Keratinocyte (primary cell): Measurements from ENCODE around the gene RANBP2. TPM values are rescaled to one million over a fixed set of nuclear protein-coding genes. Genes with fewer than 3 reads are reported as not detected.
"Not testable (repeated sequence)": the region's sequence is repeated elsewhere in the genome, so short reads cannot be mapped to it uniquely, and the experiment has no call there.

Experiments
- DNase-seq: peaks from one replicate; pipeline ENCODE4 v3.0.0-alpha.2; 2011; ENCODE audit warnings: low read depth, missing footprints, low spot score
- FAIRE-seq: peaks from 2 replicates; lab custom pipeline; 2011; peaks lifted over from hg19 to GRCh38; lab: Jason Lieb, UNC
- H2AFZ ChIP-seq: 2 replicates; pipeline ENCODE4 v1.6.0; 2012; ENCODE audit warnings: low read length, control low read depth, inconsistent platforms; ENCODE audit not compliant: control insufficient read depth
- H3K27ac ChIP-seq: 2 replicates; pipeline ENCODE4 v1.5.1; 2011; ENCODE audit warnings: low read length; ENCODE audit not compliant: control insufficient read depth, insufficient read depth
- H3K27me3 ChIP-seq: 3 replicates; pipeline ENCODE4 v1.6.0; 2011; ENCODE audit warnings: low read length; ENCODE audit not compliant: control insufficient read depth, insufficient read depth; ENCODE audit errors: extremely low read depth
- H3K36me3 ChIP-seq, 2 experiments: 2 replicates in 1 of 2; 3 replicates in 1 of 2; pipeline ENCODE4 v1.5.1; 2011; ENCODE audit warnings: low read length in 2 of 2, mild to moderate bottlenecking in 1 of 2; ENCODE audit not compliant: control insufficient read depth in 2 of 2, insufficient read depth in 2 of 2; ENCODE audit errors: extremely low read depth in 1 of 2
- H3K4me1 ChIP-seq: 3 replicates; pipeline ENCODE4 v1.5.1; 2011; ENCODE audit warnings: low read length; ENCODE audit not compliant: control insufficient read depth, insufficient read depth; ENCODE audit errors: extremely low read depth
- H3K4me2 ChIP-seq: 3 replicates; pipeline ENCODE4 v1.6.0; 2011; ENCODE audit warnings: low read depth, low read length; ENCODE audit not compliant: control insufficient read depth, insufficient read depth; ENCODE audit errors: extremely low read depth
- H3K4me3 ChIP-seq, 3 experiments: fragments of 200-600 bp in 1 of 3; sonication (generic) in 1 of 3; 2 replicates in 2 of 3; 3 replicates in 1 of 3; pipeline ENCODE4 v1.5.1; 2011 to 2016; ENCODE audit warnings: low read length in 3 of 3, mild to moderate bottlenecking in 3 of 3, control low read depth in 2 of 3, inconsistent platforms in 1 of 3, low read depth in 1 of 3, mixed read lengths in 1 of 3, mixed run types in 1 of 3, moderate library complexity in 1 of 3; ENCODE audit not compliant: control insufficient read depth in 2 of 3, insufficient read depth in 2 of 3; ENCODE audit errors: extremely low read depth in 1 of 3
- H3K79me2 ChIP-seq: 2 replicates; pipeline ENCODE4 v1.6.0; 2012; ENCODE audit warnings: low read length; ENCODE audit not compliant: control insufficient read depth, insufficient read depth
- H3K9ac ChIP-seq: 3 replicates; pipeline ENCODE4 v1.6.0; 2011; ENCODE audit warnings: low read length; ENCODE audit not compliant: control insufficient read depth, insufficient read depth; ENCODE audit errors: extremely low read depth
- H3K9me1 ChIP-seq: 3 replicates; pipeline ENCODE4 v1.6.0; 2011; ENCODE audit warnings: low read length; ENCODE audit not compliant: control insufficient read depth, insufficient read depth; ENCODE audit errors: extremely low read depth
- H3K9me3 ChIP-seq: 2 replicates; pipeline ENCODE4 v1.5.1; 2012; ENCODE audit warnings: low read depth, low read length; ENCODE audit not compliant: control insufficient read depth
- H4K20me1 ChIP-seq: 3 replicates; pipeline ENCODE4 v1.6.0; 2011; ENCODE audit warnings: low read length; ENCODE audit not compliant: control insufficient read depth, insufficient read depth; ENCODE audit errors: extremely low read depth
- dilution Hi-C: fragments of 300-500 bp; cut with MboI; formaldehyde crosslinking; loops from one replicate; pipeline ENCODE4 v1.7.0; 2020; ENCODE audit warnings: low sequenced_read_pairs; ENCODE audit not compliant: extremely low pct_ligation_motif_present
- polyA plus RNA-seq, 5 experiments: library from polyadenylated mRNA; depleted of rRNA in 3 of 5; stranded (reverse) in 3 of 5; stranded (forward) in 1 of 5; unstranded in 1 of 5; fragments of >200 nt; gene quantifications; 1 replicate in 1 of 5; 2 replicates in 3 of 5; 3 replicates in 1 of 5; pipeline versions ENCODE4 v1.2.1 to v1.2.3, GENCODE V29; 2011 to 2012; ENCODE audit warnings: missing spikeins in 2 of 5, low read depth in 1 of 5, low replicate concordance in 1 of 5

The RANBP2 gene
- polyA plus RNA-seq, 1 donor (not counting 4 experiments of a cell fraction or from before 2014, with no cell fraction given), result 27.4 TPM

DNA sequence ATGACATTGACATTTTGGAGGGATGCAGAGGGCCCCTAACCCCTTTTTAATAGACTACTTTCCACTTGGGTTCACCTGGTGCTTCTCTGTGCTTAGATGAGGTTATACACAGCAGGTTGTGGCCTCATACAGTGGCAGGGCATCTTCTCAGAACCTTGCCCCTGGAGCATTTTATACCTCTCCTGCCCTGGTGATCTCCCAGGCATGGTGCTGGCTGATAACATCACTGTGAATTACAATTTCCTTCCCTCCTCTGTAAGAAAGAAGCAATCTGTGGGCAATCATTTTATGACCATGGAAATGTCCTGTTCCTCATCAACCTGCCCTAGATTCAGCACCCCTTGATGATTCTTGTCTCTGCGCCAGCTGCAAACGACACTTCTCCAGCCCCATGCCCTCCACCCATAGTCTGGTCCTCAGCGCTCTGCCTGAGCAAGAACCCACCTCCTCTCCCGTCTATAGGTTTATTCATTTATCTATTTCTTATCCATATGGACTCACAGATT lies 42.0 kb upstream of the RANBP2 start:
- H4K20me1 ChIP-seq, H3K36me3 ChIP-seq, H3K4me2 ChIP-seq, H3K4me1 ChIP-seq, DNase-seq, H3K9ac ChIP-seq, H3K9me1 ChIP-seq, H3K9me3 ChIP-seq, H3K79me2 ChIP-seq, FAIRE-seq, H3K27me3 ChIP-seq, dilution Hi-C loops, H3K4me3 ChIP-seq, H2AFZ ChIP-seq, H3K27ac ChIP-seq: not testable (repeated sequence)

DNA sequence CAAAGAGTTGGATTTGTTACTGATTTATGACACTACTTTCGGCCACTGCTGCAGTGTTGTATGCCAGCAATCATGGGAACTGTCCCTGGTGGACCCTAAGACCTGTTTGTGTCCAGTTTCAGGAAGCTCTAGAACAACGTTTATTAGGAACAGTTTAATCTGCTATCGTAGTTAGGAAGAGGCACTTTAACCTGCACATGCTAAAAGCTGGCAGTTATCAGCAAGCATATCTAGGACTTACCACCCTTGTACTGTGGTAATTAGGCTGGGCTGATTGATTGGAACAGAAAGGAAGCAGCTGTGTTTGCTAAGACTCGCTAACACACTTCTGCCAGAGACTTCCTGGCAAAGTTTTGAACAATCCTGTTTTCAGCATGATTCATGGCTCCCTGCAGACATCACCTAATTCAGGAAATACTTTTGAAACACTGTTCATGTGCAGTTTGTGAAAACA lies 41.1 kb upstream of the RANBP2 start:
- H3K79me2 ChIP-seq, H3K36me3 ChIP-seq, H3K4me3 ChIP-seq, H3K27ac ChIP-seq, H2AFZ ChIP-seq, H3K4me2 ChIP-seq, H4K20me1 ChIP-seq, H3K9me1 ChIP-seq, dilution Hi-C loops, H3K27me3 ChIP-seq, FAIRE-seq, DNase-seq, H3K9ac ChIP-seq, H3K4me1 ChIP-seq, H3K9me3 ChIP-seq: not testable (repeated sequence)

DNA sequence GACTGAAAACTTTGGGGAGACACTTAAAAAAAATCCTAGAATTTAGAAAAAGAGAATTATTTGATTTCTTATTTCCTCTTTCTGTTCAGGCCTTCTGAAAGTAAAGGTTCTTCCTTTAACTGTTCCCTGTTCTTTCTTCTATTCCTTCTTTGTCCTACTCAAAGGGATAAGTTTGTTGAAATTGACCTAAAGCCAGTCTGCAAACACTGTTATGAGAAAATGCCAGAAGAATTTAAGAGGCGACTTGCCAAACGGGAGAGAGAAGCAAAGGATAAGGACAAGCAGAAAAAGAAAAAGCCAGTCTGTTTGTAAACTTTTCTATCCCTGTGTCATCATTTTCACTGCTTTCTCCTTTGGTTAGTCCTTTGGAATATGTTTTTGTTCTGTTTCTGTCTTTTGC lies 38.5 kb upstream of the RANBP2 start:
- FAIRE-seq, H3K4me3 ChIP-seq, H3K4me1 ChIP-seq, H4K20me1 ChIP-seq, H2AFZ ChIP-seq, H3K4me2 ChIP-seq, DNase-seq, H3K9ac ChIP-seq, H3K9me3 ChIP-seq, H3K27me3 ChIP-seq, H3K27ac ChIP-seq, dilution Hi-C loops, H3K36me3 ChIP-seq, H3K9me1 ChIP-seq, H3K79me2 ChIP-seq: not testable (repeated sequence)

DNA sequence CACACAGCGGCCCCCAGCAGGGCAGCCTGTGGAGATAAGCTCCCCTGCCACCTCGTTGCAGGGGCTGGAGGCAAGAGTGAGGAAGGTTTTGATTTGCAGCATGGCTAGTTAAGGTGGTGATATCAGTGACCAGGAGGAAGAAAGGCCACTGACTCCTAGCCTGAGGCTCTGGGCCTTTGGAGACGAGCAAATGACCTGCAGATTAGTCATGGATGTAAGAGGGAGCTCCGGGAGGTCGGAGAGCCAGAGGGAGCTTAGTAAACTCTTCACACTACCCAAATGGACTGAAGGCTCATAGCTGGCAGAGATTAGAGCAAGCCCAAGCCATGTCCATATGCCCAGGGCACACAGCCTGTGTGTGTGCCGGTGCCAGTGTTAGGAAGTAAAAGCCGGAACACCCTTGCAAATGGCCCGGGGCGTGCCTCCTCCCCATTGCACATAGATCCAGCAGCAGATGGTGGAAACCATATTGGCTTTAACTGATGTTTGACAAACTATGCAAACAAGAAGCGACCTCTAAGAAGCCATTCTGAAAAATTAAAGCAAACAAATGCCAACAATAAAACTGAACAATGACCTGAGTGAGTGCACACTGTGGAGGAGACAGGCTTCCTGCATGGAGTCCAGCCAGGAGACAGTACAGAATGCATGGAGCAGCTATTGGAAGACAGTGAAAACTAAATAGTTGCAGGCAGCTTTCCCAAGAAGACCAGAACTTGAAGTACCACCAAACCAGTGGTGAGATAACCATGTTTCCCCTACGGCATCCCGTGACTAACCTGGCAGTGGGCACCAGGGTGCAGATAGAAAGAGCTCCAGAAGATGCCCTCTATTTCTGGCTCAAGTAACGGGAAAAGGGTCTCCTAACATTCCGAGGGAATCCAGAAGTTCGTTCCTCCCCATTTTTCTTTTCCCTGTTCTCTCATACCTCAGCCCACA lies 30.2 kb upstream of the RANBP2 start:
- DNase-seq, H4K20me1 ChIP-seq, dilution Hi-C loops, H3K4me2 ChIP-seq, H3K27me3 ChIP-seq, H3K9me1 ChIP-seq, H3K4me1 ChIP-seq, H3K27ac ChIP-seq, H3K4me3 ChIP-seq, H3K79me2 ChIP-seq, H2AFZ ChIP-seq, FAIRE-seq, H3K36me3 ChIP-seq, H3K9ac ChIP-seq, H3K9me3 ChIP-seq: not testable (repeated sequence)

DNA sequence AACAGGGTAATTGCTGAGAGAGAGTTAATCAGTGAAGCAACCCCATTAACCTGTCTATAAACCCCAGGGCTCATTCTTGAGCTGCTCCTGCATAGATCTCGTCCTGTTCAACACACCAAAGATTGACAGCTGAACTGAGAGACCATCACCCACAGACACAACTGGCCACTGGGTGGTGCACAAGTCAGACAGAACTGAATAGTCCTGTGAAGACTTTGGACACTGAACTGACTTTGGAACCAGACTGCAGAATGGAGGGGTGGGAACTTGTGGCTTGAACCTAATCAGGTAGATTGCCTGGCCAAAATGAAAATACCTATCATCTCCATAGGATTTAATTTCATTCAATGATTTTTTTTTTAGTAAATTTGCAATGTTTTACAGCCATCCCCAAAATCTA lies 29.3 kb upstream of the RANBP2 start:
- dilution Hi-C loops, H3K4me3 ChIP-seq, DNase-seq, H3K9me1 ChIP-seq, H3K27me3 ChIP-seq, H3K4me1 ChIP-seq, H3K9ac ChIP-seq, H3K27ac ChIP-seq, FAIRE-seq, H3K4me2 ChIP-seq, H3K36me3 ChIP-seq, H2AFZ ChIP-seq, H3K79me2 ChIP-seq, H4K20me1 ChIP-seq, H3K9me3 ChIP-seq: not testable (repeated sequence)
